Activated naive CD8-positive, alpha-beta T cell (primary cell): ENCODE measurements around the gene WEE2.
"Not testable (repeated sequence)": the region's sequence is repeated elsewhere in the genome, so short reads cannot be mapped to it uniquely, and the experiment has no call there.

ENCODE experiments used
- H3K27ac Mint-ChIP-seq: one replicate; pipeline ENCODE4 v1.8.0; 2021; ENCODE audit warnings: mixed read lengths
- H3K27me3 Mint-ChIP-seq: one replicate; pipeline ENCODE4 v1.8.0; 2021; ENCODE audit warnings: mixed read lengths
- H3K36me3 Mint-ChIP-seq: one replicate; pipeline ENCODE4 v1.8.0; 2021; ENCODE audit warnings: mixed read lengths
- H3K4me1 Mint-ChIP-seq: one replicate; pipeline ENCODE4 v1.8.0; 2021; ENCODE audit warnings: low read depth, mixed read lengths
- H3K4me3 Mint-ChIP-seq: one replicate; pipeline ENCODE4 v1.8.0; 2021; ENCODE audit warnings: mild to moderate bottlenecking, mixed read lengths
- H3K9me3 Mint-ChIP-seq: one replicate; pipeline ENCODE4 v1.8.0; 2021; ENCODE audit warnings: low read depth, mixed read lengths

Gene WEE2

GRCh38 chr7:141752634-141753033 lies 44.5 kb downstream of the WEE2 start:
- Mint-ChIP-seq H3K27ac (no peak overlapping the region), H3K9me3 (peaks cover 15% of the 10 kb centered on the region), H3K4me3 (no peak overlapping the region), H3K4me1 (peaks cover 7% of the 10 kb centered on the region), H3K36me3 (peaks cover 54% of the 10 kb centered on the region), H3K27me3 (no peaks in the 10 kb centered on the region)

DNA sequence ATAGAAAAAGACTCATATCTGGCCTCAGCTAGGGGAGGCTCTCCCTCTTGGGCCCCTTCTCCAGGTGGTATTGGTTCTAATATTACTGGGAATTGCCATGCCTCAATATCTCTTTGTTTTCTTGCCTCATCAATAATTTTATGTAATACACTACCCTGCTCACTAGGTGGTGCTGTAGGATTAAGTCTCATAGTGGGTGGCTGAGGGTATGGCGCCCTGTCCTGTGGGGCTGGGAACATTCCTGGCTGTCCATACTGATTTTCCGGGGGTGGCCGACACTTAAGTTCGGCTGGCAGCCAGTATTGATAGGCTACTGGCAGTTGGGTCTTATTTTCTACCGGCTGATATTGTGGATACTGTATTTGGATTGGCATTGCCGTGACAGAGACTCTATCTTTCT lies 46.8 kb downstream of the WEE2 start:
- peaks cover 13% of the 10 kb centered on the region for H3K9me3 Mint-ChIP-seq
- H3K27ac Mint-ChIP-seq, result no peak overlapping the region
- no peaks in the 10 kb centered on the region for H3K27me3 Mint-ChIP-seq
- H3K4me1 Mint-ChIP-seq, result peaks cover 7% of the 10 kb centered on the region
- no peak overlapping the region for H3K4me3 Mint-ChIP-seq
- H3K36me3 Mint-ChIP-seq, result peaks cover 56% of the 10 kb centered on the region

- Mint-ChIP-seq H3K27me3 (no peaks in the 10 kb centered on the region), H3K27ac (no peak within 1 kb of the TSS), H3K36me3 (peaks cover 43% of the 10 kb centered on the region), H3K4me1 (peaks cover 3% of the 10 kb centered on the region), H3K9me3 (no peaks in the 10 kb centered on the region), H3K4me3 (no peak within 1 kb of the TSS)
Observed at GRCh38 chr7:141763797-141764196, 55.6 kb downstream of the WEE2 start, which contains the start of gene TAS2R3. TSS of gene TAS2R3 (plus strand) at chr7:141764097. CDS start at chr7:141764159, 62 bp downstream.

GRCh38 chr7:141770083-141770583 lies 62.0 kb downstream of the WEE2 start:
- not testable (repeated sequence) for H3K9me3 Mint-ChIP-seq, H3K27me3 Mint-ChIP-seq, H3K4me3 Mint-ChIP-seq, H3K27ac Mint-ChIP-seq, H3K4me1 Mint-ChIP-seq
- H3K36me3 Mint-ChIP-seq, result peaks cover 24% of the 10 kb centered on the region

- Mint-ChIP-seq H3K4me1 (peaks cover 2% of the 10 kb centered on the region), H3K36me3 (peaks cover 19% of the 10 kb centered on the region), H3K4me3 (no peak within 1 kb of the TSS), H3K9me3 (no peaks in the 10 kb centered on the region), H3K27ac (no peak within 1 kb of the TSS), H3K27me3 (no peaks in the 10 kb centered on the region)
Observed at GRCh38 chr7:141776374-141776773, 68.2 kb downstream of the WEE2 start, which contains the start of gene TAS2R4. TSS of gene TAS2R4 (plus strand) at chr7:141776674. CDS start at chr7:141778489, 1,815 bp downstream.
